Stomach (tissue), 9 donors: ENCODE measurements around the gene RFT1. TPM values are rescaled to one million over a fixed set of nuclear protein-coding genes. Genes with fewer than 3 reads are reported as not detected.
A peak's percentile ranks its signal among the peaks of the same experiment; 100 is the strongest.

ENCODE experiments used
- DNase-seq, 2 donors: peaks; one replicate each; pipeline versions ENCODE4 v3.0.0 to v3.0.0-alpha.2; 2013 to 2019
- H3K27ac ChIP-seq, 5 donors: fragments of 200-600 bp in 4 of 5; sonication (generic) in 4 of 5; one replicate each; pipeline ENCODE4 v1.5.1; 2013 to 2019; ENCODE audit warnings: mild to moderate bottlenecking in 1 of 5, moderate library complexity in 1 of 5
- H3K27me3 ChIP-seq, 3 donors: fragments of 200-600 bp; sonication (generic); one replicate each; pipeline ENCODE4 v1.5.1; 2017 to 2019; ENCODE audit warnings: mixed run types in 1 of 3
- H3K36me3 ChIP-seq, 4 donors: fragments of 200-600 bp; sonication (generic); 1 replicate in 3 of 4; 2 replicates in 1 of 4; pipeline ENCODE4 v1.5.1; 2016 to 2019
- H3K4me1 ChIP-seq, 4 donors: fragments of 200-600 bp; sonication (generic); one replicate each; pipeline ENCODE4 v1.5.1; 2016 to 2019
- H3K4me3 ChIP-seq, 4 donors: fragments of 200-600 bp; sonication (generic) in 3 of 4; one replicate each; pipeline ENCODE4 v1.5.1; 2016 to 2019; ENCODE audit warnings: mild to moderate bottlenecking in 1 of 4
- H3K9me3 ChIP-seq, 4 donors: fragments of 200-600 bp; sonication (generic); one replicate each; pipeline ENCODE4 v1.5.1; 2016 to 2019
- EP300 ChIP-seq: sonication (generic); formaldehyde crosslinking; IDR thresholded peaks from one replicate; pipeline ENCODE4 v1.6.1; 2017; ENCODE audit warnings: antibody characterized with exemption
- POLR2A ChIP-seq, 4 donors: fragments of 450-650 bp; IDR thresholded peaks; one replicate each; pipeline ENCODE4 v1.6.1; 2016; ENCODE audit warnings: antibody characterized with exemption in 4 of 4, control low read depth in 2 of 4, mild to moderate bottlenecking in 1 of 4, moderate library complexity in 1 of 4
- POLR2AphosphoS5 ChIP-seq, 3 donors: sonication (generic); formaldehyde crosslinking; IDR thresholded peaks; one replicate each; pipeline ENCODE4 v1.6.1; 2016; ENCODE audit warnings: antibody characterized with exemption in 3 of 3
- WGBS, 5 donors: extraction: QIAGEN DNeasy Blood & Tissue Kit in 3 of 5; methylation state at CpG; one replicate each; pipeline versions ENCODE4 v1.1.5 to v1.1.7; 2013 to 2018; 5-methylcytosine and 5-hydroxymethylcytosine counted together
- intact Hi-C: fragments of 100-400 bp; cut with DNase I; formaldehyde crosslinking; loops from one replicate; pipeline ENCODE4 v1.15.1; 2023; ENCODE audit warnings: low total_unique reads
- polyA plus RNA-seq, 3 donors: library from polyadenylated mRNA; stranded (reverse); fragments of 200-250 nt; gene quantifications; one replicate each; pipeline ENCODE4 v1.2.3, GENCODE V29; 2013
- total RNA-seq, 5 donors: library from RNA; depleted of rRNA; stranded (reverse); fragments of >200 nt; gene quantifications; one replicate each; pipeline versions ENCODE4 v1.1.0 to v1.2.3, GENCODE V29; 2014 to 2016
- TF ChIP-seq, protein P1 (sequence below), 7 experiments: fragments of 450-650 bp in 4 of 7; fragments of 200-600 bp in 3 of 7; sonication (generic) in 3 of 7; IDR thresholded peaks; one replicate each; pipeline ENCODE4 v1.5.1; 2016 to 2019; ENCODE audit warnings: antibody characterized with exemption in 7 of 7, control low read depth in 2 of 7, mild to moderate bottlenecking in 1 of 7
- donor health status: healthy with polysubstance abuse.
- donor health status: Bipolar disorder and iron deficiency.
- donor health status: healthy.

The RFT1 gene
- total and polyA plus RNA-seq, 8 donors, result 3.3 to 16.8 (median 7.6) TPM; not detected in 1

DNA sequence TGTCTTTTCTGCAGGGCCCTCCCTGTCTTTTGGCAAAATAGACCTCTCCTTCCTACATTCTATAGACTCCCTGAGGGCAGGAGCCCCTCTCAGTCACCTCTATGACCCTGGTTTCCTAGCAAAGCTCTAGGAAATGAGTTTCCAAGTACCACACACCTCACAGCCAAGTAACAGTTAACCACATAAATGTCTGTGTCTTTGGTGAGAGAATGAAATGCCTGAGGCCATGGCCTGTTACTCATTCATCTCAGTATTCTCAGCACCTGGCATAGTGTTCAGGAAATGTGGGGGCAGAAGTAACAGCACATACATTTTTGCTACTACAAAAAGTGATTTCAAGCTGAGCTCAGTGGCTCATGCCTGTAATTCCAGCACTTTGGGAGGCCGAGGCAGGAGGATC, 21.0 kb downstream of the RFT1 start:
- H3K27ac ChIP-seq, result peak overlapping the region in 3 of 5 donors; percentile 58 to 75 (median 58)
- H3K4me1 ChIP-seq, result peaks cover 6 to 50% (median 22%) of the 10 kb centered on the region in 4 donors
- 75 to 93% (median 89%) methylated on average over 1 of the region's 1 CpG for WGBS, 5 donors

DNA sequence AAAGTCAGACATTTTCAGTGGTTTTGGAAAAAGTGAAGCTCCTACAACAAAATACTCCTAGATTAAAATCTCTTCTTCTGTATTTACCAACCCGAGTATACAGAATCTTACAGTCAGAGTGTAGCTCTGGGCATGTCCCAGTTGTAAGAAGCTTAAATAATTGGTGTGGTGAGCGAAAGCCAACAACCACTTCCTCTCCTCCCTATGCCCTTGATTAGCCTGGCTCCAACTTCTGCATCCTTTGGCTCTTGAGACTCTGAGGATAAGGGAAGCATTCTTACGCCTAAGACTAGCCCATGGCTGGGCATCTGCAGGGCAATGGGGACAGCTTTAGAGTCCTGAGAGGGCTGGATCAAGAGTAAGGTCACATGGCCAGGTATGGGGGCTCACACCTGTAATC, 25.5 kb downstream of the RFT1 start:
- TF ChIP-seq, protein P1, sequence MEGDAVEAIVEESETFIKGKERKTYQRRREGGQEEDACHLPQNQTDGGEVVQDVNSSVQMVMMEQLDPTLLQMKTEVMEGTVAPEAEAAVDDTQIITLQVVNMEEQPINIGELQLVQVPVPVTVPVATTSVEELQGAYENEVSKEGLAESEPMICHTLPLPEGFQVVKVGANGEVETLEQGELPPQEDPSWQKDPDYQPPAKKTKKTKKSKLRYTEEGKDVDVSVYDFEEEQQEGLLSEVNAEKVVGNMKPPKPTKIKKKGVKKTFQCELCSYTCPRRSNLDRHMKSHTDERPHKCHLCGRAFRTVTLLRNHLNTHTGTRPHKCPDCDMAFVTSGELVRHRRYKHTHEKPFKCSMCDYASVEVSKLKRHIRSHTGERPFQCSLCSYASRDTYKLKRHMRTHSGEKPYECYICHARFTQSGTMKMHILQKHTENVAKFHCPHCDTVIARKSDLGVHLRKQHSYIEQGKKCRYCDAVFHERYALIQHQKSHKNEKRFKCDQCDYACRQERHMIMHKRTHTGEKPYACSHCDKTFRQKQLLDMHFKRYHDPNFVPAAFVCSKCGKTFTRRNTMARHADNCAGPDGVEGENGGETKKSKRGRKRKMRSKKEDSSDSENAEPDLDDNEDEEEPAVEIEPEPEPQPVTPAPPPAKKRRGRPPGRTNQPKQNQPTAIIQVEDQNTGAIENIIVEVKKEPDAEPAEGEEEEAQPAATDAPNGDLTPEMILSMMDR (IDR thresholded peaks at IDR 0.05), result no peak
- TF ChIP-seq POLR2AphosphoS5 (IDR thresholded peaks at IDR 0.05), result no peak
- no peak for TF ChIP-seq POLR2A (IDR thresholded peaks at IDR 0.05)
- no peak for TF ChIP-seq EP300
- no peak overlapping the region for H3K4me3 ChIP-seq
- H3K9me3 ChIP-seq, result no peaks in the 10 kb centered on the region
- 51 to 65% (median 55%) methylated on average over 3 of the region's 3 CpGs for WGBS, 5 donors
- DNase-seq, result no peak
- intact Hi-C loops, result no loop called here
- H3K36me3 ChIP-seq, result peaks cover 38 to 95% (median 92%) of the 10 kb centered on the region in 4 donors
- no peaks in the 10 kb centered on the region for H3K27me3 ChIP-seq
- H3K27ac ChIP-seq, result no peak overlapping the region
- H3K4me1 ChIP-seq, result peaks cover 0 to 10% (median 4%) of the 10 kb centered on the region in 4 donors

More for the DNA sequence above, 21.0 kb downstream of the RFT1 start:
- no peaks in the 10 kb centered on the region for H3K27me3 ChIP-seq
- intact Hi-C loops, result no loop called here
- TF ChIP-seq POLR2A (IDR thresholded peaks at IDR 0.05) (no peak), POLR2AphosphoS5 (IDR thresholded peaks at IDR 0.05) (no peak), EP300 (no peak)
- TF ChIP-seq, protein P1 (IDR thresholded peaks at IDR 0.05), result no peak
- no peak for DNase-seq
- H3K36me3 ChIP-seq, result peaks cover 10 to 70% (median 67%) of the 10 kb centered on the region in 4 donors
- H3K4me3 ChIP-seq, result no peak overlapping the region
- no peaks in the 10 kb centered on the region for H3K9me3 ChIP-seq

DNA sequence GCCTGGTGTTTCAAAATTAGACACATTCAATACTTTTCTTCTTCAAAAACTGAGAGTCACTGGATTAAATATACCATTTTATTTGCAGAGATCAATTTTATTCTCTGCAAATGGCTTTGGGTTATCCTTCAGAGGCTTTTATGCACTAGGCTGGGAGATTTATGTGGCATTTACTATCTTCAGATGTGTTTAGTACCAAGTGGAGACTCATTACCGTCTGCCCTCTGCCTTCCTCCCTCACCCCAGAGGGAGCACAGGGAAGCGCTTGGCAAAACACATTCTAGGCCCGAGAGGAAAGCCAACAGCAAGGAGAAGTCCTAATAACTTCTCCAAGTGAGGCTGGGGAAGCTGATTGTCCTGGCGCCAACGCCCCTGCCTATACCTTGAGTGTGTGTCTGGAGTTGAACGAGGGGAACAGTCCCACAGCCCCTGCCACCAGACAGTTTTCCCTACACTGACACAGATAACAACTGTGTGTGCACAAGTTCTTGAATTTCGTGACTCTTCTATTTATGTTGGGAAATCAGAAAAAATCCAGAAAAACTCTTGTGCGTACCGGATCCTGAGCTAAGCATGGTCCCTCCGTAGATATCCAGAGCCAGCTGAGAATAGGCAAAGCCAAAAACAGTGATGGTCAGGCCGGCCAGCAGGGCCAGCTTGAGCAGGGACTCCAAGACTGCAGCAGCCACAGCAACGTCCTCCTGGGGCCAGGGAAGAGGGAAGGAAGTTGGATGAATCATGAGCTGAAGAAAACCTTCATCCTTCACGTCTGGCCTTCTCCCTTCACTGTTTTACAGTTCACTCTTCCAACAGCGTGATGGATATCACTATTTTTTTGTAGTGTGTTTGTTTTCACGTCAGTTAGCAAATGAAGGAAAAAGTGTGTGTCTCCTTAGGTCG, 26.6 kb downstream of the RFT1 start:
- H3K4me3 ChIP-seq, result no peak overlapping the region
- TF ChIP-seq, protein P1 (IDR thresholded peaks at IDR 0.05), result no peak
- TF ChIP-seq POLR2AphosphoS5 (IDR thresholded peaks at IDR 0.05), result no peak
- no peak for TF ChIP-seq EP300
- no peak for TF ChIP-seq POLR2A (IDR thresholded peaks at IDR 0.05)
- DNase-seq, result no peak
- H3K27ac ChIP-seq, result peak overlapping the region in 1 of 5 donors; percentile 13
- H3K9me3 ChIP-seq, result no peaks in the 10 kb centered on the region
- WGBS, 5 donors, result 81 to 87% (median 85%) methylated on average over 16 of the region's 16 CpGs
- no peaks in the 10 kb centered on the region for H3K4me1 ChIP-seq
- intact Hi-C loops, result no loop called here
- peaks cover 36 to 94% (median 92%) of the 10 kb centered on the region in 4 donors for H3K36me3 ChIP-seq
- no peaks in the 10 kb centered on the region for H3K27me3 ChIP-seq

DNA sequence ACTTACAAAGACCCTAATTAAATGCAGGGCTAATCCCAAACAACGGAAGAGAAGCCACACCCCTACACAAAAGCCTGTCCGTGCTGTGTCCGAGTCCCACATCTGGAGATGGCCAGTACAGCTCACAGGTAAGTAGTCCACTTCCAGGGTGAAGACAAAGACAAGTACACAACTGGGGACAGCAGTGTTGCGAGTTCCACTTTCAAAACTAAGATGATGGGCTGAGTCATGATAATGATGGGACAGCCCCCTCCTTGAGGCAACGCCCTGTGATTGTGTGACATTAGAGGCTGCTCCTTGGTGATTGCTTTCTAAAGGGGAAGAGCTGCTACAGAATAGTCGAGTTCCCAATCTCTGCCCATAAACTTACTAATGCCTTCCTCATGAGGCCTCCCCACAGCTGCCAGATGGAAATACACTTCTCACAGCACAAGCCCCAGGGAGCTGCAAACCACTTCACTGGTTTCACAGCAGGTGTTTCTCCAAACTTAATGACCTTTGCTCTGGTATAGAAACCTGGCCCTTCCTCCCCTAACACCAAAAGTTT, 27.6 kb downstream of the RFT1 start:
- Histone ChIP-seq H3K36me3 (peaks cover 35 to 98% (median 92%) of the 10 kb centered on the region in 4 donors), H3K4me1 (no peaks in the 10 kb centered on the region), H3K4me3 (no peak overlapping the region), H3K27me3 (no peaks in the 10 kb centered on the region), H3K27ac (no peak overlapping the region), H3K9me3 (no peaks in the 10 kb centered on the region)
- WGBS, 5 donors, result 63 to 81% (median 74%) methylated on average over 4 to 6 of the region's 6 CpGs
- intact Hi-C loops, result no loop called here
- no peak for DNase-seq
- TF ChIP-seq, protein P1 (IDR thresholded peaks at IDR 0.05), result no peak
- TF ChIP-seq EP300 (no peak), POLR2AphosphoS5 (IDR thresholded peaks at IDR 0.05) (no peak), POLR2A (IDR thresholded peaks at IDR 0.05) (no peak)
